ENCODE measurements around the gene ELK3.

ELK3 gene

GRCh38 chr12:96260231-96260630 is 66.1 kb downstream of the ELK3 start:
- Histone ChIP-seq H3K27me3 (ENCODE audit: insufficient read depth, low read length, poor library complexity) (no peaks in the 10 kb centered on the region), H3K36me3 (ENCODE audit: insufficient read depth, low read length) (peaks cover 58% of the 10 kb centered on the region), H3K4me1 (ENCODE audit: insufficient read depth, low read length) (no peaks in the 10 kb centered on the region), H3K4me3 (ENCODE audit: low read depth in 1 of 2, low read length in 2 of 2) (no peak overlapping the region), H3K79me2 (ENCODE audit: insufficient read depth, low read length) (no peaks in the 10 kb centered on the region), H3K9ac (ENCODE audit: low read depth, low read length) (no peak overlapping the region), H3K27ac (ENCODE audit: low read length) (no peak overlapping the region), H3K4me2 (ENCODE audit: insufficient read depth, low read length) (no peak overlapping the region), H2AFZ (ENCODE audit: low read depth, low read length) (no peak overlapping the region), H3K9me3 (ENCODE audit: insufficient read depth, low read length, severe bottlenecking) (no peaks in the 10 kb centered on the region), H4K20me1 (ENCODE audit: insufficient read depth, low read length) (no peaks in the 10 kb centered on the region)
- no peak for DNase-seq
- no peak for ATAC-seq (ENCODE audit: insufficient read depth, low read depth)
- TF ChIP-seq EZH2 (IDR thresholded peaks at IDR 0.05; ENCODE audit: borderline replicate concordance, low read depth, low read length, severe bottlenecking) (no peak), CTCF (IDR thresholded peaks at IDR 0.05; ENCODE audit: borderline replicate concordance, extremely low read depth, low read length, poor library complexity, severe bottlenecking) (no peak)

GRCh38 chr12:96260644-96261043 is 66.5 kb downstream of the ELK3 start:
- Histone ChIP-seq H3K36me3 (ENCODE audit: insufficient read depth, low read length) (peaks cover 61% of the 10 kb centered on the region), H3K4me1 (ENCODE audit: insufficient read depth, low read length) (no peaks in the 10 kb centered on the region), H3K27ac (ENCODE audit: low read length) (no peak overlapping the region), H3K9me3 (ENCODE audit: insufficient read depth, low read length, severe bottlenecking) (no peaks in the 10 kb centered on the region), H3K4me2 (ENCODE audit: insufficient read depth, low read length) (no peak overlapping the region), H4K20me1 (ENCODE audit: insufficient read depth, low read length) (no peaks in the 10 kb centered on the region), H2AFZ (ENCODE audit: low read depth, low read length) (no peak overlapping the region), H3K9ac (ENCODE audit: low read depth, low read length) (no peak overlapping the region), H3K4me3 (ENCODE audit: low read depth in 1 of 2, low read length in 2 of 2) (no peak overlapping the region), H3K27me3 (ENCODE audit: insufficient read depth, low read length, poor library complexity) (no peaks in the 10 kb centered on the region), H3K79me2 (ENCODE audit: insufficient read depth, low read length) (no peaks in the 10 kb centered on the region)
- TF ChIP-seq CTCF (IDR thresholded peaks at IDR 0.05; ENCODE audit: borderline replicate concordance, extremely low read depth, low read length, poor library complexity, severe bottlenecking) (no peak), EZH2 (IDR thresholded peaks at IDR 0.05; ENCODE audit: borderline replicate concordance, low read depth, low read length, severe bottlenecking) (no peak)
- DNase-seq: no peak
- ATAC-seq (ENCODE audit: insufficient read depth, low read depth): no peak

- TF ChIP-seq CTCF (IDR thresholded peaks at IDR 0.05; ENCODE audit: borderline replicate concordance, extremely low read depth, low read length, poor library complexity, severe bottlenecking): no peak
- no peak for TF ChIP-seq EZH2 (IDR thresholded peaks at IDR 0.05; ENCODE audit: borderline replicate concordance, low read depth, low read length, severe bottlenecking)
- no peak for ATAC-seq (ENCODE audit: insufficient read depth, low read depth)
- Histone ChIP-seq H3K9ac (ENCODE audit: low read depth, low read length) (no peak overlapping the region), H2AFZ (ENCODE audit: low read depth, low read length) (no peak overlapping the region), H3K9me3 (ENCODE audit: insufficient read depth, low read length, severe bottlenecking) (no peaks in the 10 kb centered on the region), H3K79me2 (ENCODE audit: insufficient read depth, low read length) (no peaks in the 10 kb centered on the region), H3K4me3 (ENCODE audit: low read depth in 1 of 2, low read length in 2 of 2) (no peak overlapping the region), H4K20me1 (ENCODE audit: insufficient read depth, low read length) (no peaks in the 10 kb centered on the region), H3K4me1 (ENCODE audit: insufficient read depth, low read length) (no peaks in the 10 kb centered on the region), H3K27ac (ENCODE audit: low read length) (no peak overlapping the region), H3K36me3 (ENCODE audit: insufficient read depth, low read length) (peaks cover 68% of the 10 kb centered on the region), H3K4me2 (ENCODE audit: insufficient read depth, low read length) (no peak overlapping the region), H3K27me3 (ENCODE audit: insufficient read depth, low read length, poor library complexity) (no peaks in the 10 kb centered on the region)
- no peak for DNase-seq
Observed at GRCh38 chr12:96261557-96261956, 67.4 kb downstream of the ELK3 start.

GRCh38 chr12:96263449-96263902 is 69.3 kb downstream of the ELK3 start:
- TF ChIP-seq CTCF (IDR thresholded peaks at IDR 0.05; ENCODE audit: borderline replicate concordance, extremely low read depth, low read length, poor library complexity, severe bottlenecking): no peak
- no peak for TF ChIP-seq EZH2 (IDR thresholded peaks at IDR 0.05; ENCODE audit: borderline replicate concordance, low read depth, low read length, severe bottlenecking)
- DNase-seq (no peak), ATAC-seq (ENCODE audit: insufficient read depth, low read depth) (no peak)
- Histone ChIP-seq H3K4me1 (ENCODE audit: insufficient read depth, low read length) (no peaks in the 10 kb centered on the region), H3K36me3 (ENCODE audit: insufficient read depth, low read length) (peaks cover 66% of the 10 kb centered on the region), H3K79me2 (ENCODE audit: insufficient read depth, low read length) (no peaks in the 10 kb centered on the region), H4K20me1 (ENCODE audit: insufficient read depth, low read length) (no peaks in the 10 kb centered on the region), H3K4me2 (ENCODE audit: insufficient read depth, low read length) (no peak overlapping the region), H2AFZ (ENCODE audit: low read depth, low read length) (no peak overlapping the region), H3K27ac (ENCODE audit: low read length) (no peak overlapping the region), H3K4me3 (ENCODE audit: low read depth in 1 of 2, low read length in 2 of 2) (no peak overlapping the region), H3K9me3 (ENCODE audit: insufficient read depth, low read length, severe bottlenecking) (no peaks in the 10 kb centered on the region), H3K9ac (ENCODE audit: low read depth, low read length) (no peak overlapping the region), H3K27me3 (ENCODE audit: insufficient read depth, low read length, poor library complexity) (no peaks in the 10 kb centered on the region)
